HG03571 (cell line): Measurements from ENCODE around the gene COBL.

Experiments
- ATAC-seq: cut with Tn5 transposase; IDR thresholded peaks from one replicate; pipeline ENCODE4 v1.9.1; 2021; ENCODE audit not compliant: unreplicated experiment

The COBL gene

DNA sequence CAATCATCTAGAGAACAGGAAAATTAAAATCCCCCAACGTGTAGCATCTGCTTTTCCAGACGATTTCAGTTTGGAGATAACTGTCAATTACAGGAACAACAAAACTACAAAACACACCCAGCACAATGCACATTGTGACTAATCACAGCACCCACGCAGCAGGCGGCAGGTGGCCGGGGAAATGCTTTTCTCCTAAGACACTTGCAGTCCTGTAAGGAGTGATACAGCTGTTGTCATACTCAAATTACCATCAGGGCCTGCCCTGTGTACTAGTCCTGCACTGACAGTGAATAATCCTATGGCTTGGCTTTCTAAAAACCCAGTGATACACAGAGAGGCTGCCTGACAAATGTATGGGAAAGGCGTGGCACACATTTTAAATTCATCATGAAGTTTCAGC lies 37.8 kb downstream of the COBL start:
- ATAC-seq, result no peak

GRCh38 chr7:51276967-51277366 lies 39.6 kb downstream of the COBL start:
- no peak for ATAC-seq

DNA sequence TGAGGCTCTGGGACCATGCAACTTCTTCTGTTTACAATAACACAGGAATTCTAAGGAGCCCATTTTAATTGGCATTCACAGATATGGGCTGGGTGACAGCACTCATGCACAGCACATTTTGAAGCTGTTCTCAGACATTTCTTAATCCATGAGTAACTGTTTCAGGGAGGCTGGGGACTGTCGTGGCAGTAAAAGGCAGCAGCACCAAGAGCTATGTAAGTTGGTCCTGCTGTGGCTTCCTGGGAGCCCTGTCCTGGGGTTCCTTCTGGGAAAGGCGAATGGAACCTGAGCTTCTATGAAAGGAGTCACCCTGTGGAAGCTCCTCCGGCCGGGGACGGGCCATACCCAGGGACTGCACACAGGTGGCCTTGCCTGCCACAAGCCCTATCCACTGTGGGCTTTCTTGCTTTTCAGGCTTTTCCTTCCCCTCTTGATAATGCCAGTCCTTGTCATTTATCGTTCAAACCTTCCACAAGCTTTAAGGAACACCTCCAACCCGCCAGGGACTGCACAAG lies 40.5 kb downstream of the COBL start:
- no peak for ATAC-seq

GRCh38 chr7:51275532-51275931 lies 41.1 kb downstream of the COBL start:
- ATAC-seq, result no peak

DNA sequence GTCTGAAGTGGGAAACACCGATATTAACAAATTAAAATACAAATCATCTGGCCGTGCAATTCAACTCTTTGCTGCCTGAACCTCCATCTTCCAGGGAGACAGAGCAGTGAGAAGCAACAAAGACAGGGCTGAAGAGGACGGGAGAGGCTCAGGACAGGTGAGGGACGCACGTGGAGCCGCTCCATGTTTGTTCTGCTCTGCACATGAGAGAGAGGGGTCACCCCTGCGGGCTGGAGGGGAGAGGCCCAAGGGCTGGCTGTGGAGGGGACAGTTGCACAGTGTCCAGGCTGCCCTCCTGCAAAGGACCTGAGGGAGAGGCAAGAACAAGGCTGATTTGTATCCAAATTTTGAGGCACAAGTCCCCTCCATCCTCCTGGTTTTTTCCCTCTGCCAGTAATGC lies 41.7 kb downstream of the COBL start:
- no peak for ATAC-seq

DNA sequence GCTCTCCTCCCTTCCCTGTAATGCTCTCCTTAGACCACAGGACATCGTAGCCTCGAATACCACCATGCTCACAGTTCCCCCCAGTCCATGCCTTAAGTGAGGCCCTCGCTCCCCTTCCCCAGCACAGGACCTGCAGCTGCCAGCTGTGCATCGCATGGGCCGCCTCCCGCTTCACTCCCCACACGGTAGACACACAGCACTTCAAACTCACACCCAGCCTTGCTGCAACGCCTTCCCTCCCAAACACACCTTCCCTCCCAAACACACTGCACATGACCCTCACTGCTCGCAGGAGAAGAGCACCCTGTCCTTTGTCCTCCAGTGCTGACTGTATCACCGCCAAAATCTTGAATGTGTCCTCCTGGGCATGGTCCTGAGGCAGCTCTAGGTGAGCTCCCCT lies 42.6 kb downstream of the COBL start:
- ATAC-seq, result no peak

- no peak for ATAC-seq
These were observed 43.2 kb downstream of the COBL start for GRCh38 chr7:51273360-51273759.

- no peak for ATAC-seq
These were observed 45.6 kb downstream of the COBL start for GRCh38 chr7:51270965-51271364.

- no peak for ATAC-seq
These were observed 46.7 kb downstream of the COBL start for GRCh38 chr7:51269911-51270310.

- no peak for ATAC-seq
These were observed 47.3 kb downstream of the COBL start for GRCh38 chr7:51269321-51269720.

DNA sequence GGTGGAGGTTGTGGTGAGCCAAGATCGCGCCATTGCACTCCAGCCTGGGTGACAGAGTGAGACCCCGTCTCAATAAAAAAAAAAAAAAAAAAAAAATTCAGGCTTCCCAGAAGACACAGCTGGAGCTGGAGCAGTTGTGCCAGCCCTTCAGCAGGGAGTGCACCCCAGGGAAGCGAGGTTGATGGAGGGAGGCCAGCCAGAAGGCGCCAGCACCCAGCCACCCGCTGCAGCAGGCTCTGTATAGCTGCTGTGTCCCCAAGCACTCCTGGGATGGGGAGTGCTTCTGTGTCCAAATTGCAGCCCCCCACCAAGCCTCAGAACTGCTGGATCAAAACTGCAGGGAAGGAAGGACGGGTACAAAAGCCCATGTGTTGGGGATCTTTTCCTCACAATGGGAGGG lies 47.8 kb downstream of the COBL start:
- no peak for ATAC-seq

DNA sequence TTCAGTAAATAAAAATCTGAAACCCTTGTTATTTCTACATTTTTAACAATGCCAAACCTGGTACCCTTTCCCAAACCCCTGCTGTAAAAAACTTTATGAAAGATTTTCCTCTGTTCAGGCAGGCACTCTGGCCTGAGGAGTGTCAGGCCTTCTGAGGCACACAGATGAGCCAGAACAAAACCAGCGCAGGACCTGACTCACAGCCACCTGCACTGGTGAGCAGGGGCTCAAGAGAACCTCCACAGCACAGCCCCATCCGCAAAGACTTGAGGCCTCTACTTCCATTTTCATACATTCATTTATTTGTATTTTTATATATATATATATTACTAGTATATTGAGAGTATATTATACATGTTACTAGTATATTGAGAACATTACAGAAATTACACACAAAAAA lies 49.4 kb downstream of the COBL start:
- no peak for ATAC-seq

GRCh38 chr7:51265066-51265907 lies 51.3 kb downstream of the COBL start:
- no peak for ATAC-seq

DNA sequence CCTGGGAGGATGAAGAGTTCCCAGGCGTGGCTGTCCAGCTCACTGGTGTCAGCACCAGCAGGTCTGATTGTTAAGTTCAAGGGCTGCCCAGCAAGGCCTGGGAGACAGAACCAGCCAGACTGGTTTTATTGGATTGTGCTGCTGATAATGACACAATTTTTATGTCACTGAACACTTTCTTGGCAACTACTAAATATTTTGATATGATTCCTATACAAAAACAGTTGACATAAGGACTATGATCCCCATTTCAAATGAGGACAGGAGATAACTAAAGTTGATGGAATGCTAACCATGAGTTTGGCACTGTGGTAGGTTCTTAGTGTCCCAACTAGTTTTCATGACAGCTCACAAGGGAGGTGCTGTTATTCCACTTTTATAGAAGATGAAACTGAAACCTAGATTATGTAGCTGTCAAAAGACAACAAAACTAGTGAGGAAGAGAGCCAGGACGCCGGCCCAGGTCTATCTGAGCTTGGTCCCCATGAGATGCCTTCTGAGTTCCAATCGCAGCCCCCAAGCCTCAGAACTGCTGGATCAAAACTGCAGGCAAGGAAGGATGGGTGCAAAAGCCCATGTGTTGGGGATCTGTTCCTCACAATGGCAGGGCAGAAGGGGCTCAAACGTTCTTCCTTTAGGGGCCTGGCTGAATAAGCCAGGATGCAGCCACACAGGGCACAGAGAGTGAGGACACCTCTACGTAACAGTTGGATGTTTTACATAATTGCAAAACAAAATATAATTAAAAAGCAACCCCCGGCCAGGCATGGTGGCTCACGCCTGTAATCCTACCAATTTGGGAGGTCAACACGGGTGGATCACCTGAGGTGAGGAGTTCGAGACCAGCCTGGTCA lies 52.8 kb downstream of the COBL start:
- no peak for ATAC-seq

GRCh38 chr7:51262796-51263531 lies 53.6 kb downstream of the COBL start:
- ATAC-seq, result no peak

GRCh38 chr7:51261950-51262795 lies 54.4 kb downstream of the COBL start:
- ATAC-seq, result no peak

GRCh38 chr7:51261117-51261835 lies 55.3 kb downstream of the COBL start:
- no peak for ATAC-seq

GRCh38 chr7:51260516-51260915 lies 56.1 kb downstream of the COBL start:
- no peak for ATAC-seq

DNA sequence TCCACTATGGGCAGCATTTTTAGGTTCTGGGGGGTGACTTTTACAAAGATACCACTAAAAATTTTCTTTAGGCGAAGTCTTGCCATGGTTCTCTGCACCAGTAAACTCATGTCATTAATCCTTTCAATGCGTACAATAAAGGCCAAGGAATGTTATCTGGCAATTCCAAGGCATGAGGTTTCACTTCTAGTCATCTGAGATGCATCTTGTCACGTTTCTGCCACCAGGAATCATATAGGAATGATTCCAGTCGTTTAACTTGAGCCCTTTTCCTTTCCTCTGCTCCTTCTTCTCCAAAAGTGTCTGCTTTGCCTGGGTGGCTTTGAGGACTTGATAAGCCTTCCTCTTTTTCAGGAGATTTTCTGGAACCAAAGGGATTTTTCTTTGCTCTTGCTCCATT lies 56.8 kb downstream of the COBL start:
- no peak for ATAC-seq

DNA sequence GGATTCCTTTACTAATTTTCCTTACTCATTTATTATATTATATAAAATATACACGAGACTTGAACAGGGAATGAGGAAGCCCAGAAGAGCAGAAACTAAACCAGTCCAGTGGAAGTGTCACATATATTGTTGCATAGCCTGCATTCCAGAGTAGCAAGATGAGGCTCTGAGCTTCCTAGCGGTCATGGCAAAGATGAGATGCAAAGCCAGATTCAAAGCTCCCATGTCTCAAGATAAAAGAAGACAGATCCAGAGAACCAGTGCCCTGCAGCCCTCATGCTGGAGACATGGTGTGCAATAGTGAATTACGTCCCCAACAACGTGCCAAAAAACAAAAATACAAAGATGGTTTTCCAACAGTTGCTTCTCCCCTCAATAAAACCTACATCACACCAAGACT lies 59.7 kb downstream of the COBL start:
- ATAC-seq, result no peak
